ENCODE measurements around the gene BATF2. TPM values are rescaled to one million over a fixed set of nuclear protein-coding genes. Genes with fewer than 3 reads are reported as not detected.
"Not testable (repeated sequence)": the region's sequence is repeated elsewhere in the genome, so short reads cannot be mapped to it uniquely, and the experiment has no call there.

Gene BATF2
- total and polyA plus RNA-seq, 5 donors, result 1.3 to 3.5 (median 1.6) TPM

DNA sequence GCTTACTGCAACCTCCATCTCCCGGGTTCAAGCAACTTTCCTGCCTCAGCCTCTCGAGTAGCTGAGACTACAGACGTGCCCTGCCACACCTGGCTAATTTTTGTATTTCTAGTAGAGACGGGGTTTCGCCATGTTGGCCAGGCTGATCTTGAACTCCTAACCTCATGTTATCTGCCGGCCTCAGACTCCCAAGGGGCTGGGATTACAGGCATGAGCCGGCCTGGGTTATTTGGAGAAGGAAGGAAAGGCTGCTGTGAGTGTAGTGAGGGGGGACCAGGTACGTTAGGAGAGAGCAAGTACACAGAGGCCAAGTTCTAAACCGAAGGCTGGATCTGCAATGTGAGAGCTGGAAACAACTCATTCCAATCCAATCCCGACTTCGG lies 453 bp downstream of the BATF2 start:
- Histone ChIP-seq H3K27ac (ENCODE audit: low read length) (peak overlapping the region; percentile 2), H3K27me3 (ENCODE audit: control insufficient read depth, insufficient read depth) (no peaks in the 10 kb centered on the region), H3K9me3 (ENCODE audit: control insufficient read depth, low read length) (no peaks in the 10 kb centered on the region), H3K4me1 (ENCODE audit: control insufficient read depth, insufficient read depth, low read length) (peaks cover 3% of the 10 kb centered on the region), H3K4me3 (ENCODE audit: low read length) (peak overlapping the region; percentile 45)
- peak in 1 of 2 donors; percentile 31 for ATAC-seq
- WGBS, result 37% methylated on average over 11 of the region's 11 CpGs
- DNase-seq, result no peak
- intact Hi-C loops (cut with DNase I), result no loop called here

DNA sequence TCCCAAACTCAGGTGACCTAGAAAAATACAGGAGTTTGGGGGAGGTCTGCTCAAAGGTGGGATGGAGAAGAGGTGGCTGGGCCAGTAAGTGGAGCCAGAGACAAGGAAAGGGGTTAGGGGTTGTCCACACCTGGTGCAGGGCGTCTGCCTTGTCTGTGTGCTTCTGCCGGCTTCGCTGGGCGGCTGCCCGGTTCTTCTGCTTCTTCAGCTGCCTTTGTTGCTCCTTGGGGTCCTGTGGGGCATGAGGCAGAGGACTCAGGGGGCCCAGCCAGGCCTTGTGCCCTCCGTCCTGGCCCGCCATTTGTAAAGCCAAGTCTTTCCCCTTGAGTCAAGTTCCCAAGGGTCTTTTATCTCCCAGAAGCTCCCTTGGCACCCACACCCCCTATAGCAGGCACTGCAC lies 2.5 kb downstream of the BATF2 start:
- 88% methylated on average over 7 of the region's 7 CpGs for whole genome bisulfite sequencing
- Histone ChIP-seq H3K4me1 (ENCODE audit: control insufficient read depth, insufficient read depth, low read length) (peaks cover 4% of the 10 kb centered on the region), H3K27ac (ENCODE audit: low read length) (no peak overlapping the region), H3K4me3 (ENCODE audit: low read length) (no peak overlapping the region), H3K27me3 (ENCODE audit: control insufficient read depth, insufficient read depth) (no peaks in the 10 kb centered on the region), H3K9me3 (ENCODE audit: control insufficient read depth, low read length) (no peaks in the 10 kb centered on the region)
- DNase-seq (no peak), ATAC-seq (no peak)
- intact Hi-C loops (cut with DNase I), result no loop called here

DNA sequence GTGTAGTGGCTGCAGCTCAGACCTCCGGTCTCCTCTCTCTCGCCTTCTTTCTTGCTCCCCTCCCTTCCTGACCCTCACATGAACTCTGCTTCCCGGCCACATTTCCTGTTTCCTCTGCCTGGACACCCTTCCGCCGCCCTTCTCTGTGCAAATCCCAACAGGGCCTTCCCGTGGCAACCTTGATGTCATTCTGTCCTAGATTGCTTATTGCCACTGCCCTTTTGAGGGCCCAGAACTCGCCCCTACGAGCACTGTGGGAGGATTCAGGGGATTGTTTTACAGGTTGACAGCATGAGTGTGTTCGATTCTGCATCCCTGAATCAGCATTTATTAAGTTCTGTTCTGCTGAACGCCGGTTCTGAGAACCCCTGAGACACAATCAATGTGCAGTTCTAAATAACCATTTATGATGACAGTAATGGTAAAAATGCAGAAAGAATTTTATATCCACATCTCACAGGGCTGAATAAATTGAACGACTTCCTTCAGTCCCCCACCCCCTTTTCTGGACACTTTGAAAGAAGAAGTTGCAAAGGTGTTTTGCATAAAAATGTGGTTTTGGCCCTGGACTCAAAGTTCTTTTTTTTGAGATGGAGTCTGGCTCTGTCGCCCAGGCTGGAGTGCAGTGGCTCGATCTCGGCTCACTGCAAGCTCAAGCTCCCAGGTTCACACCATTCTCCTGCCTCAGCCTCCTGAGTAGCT lies 6.4 kb downstream of the BATF2 start:
- Histone ChIP-seq H3K4me1 (ENCODE audit: control insufficient read depth, insufficient read depth, low read length) (peaks cover 2% of the 10 kb centered on the region), H3K27me3 (ENCODE audit: control insufficient read depth, insufficient read depth) (no peaks in the 10 kb centered on the region), H3K9me3 (ENCODE audit: control insufficient read depth, low read length) (no peaks in the 10 kb centered on the region), H3K4me3 (ENCODE audit: low read length) (no peak overlapping the region), H3K27ac (ENCODE audit: low read length) (no peak overlapping the region)
- ATAC-seq (peak; percentile 89 to 95), DNase-seq (peak; percentile 70 to 83 (median 80))
- intact Hi-C loops (cut with DNase I), result no loop called here
- WGBS, result 37% methylated on average over 15 of the region's 15 CpGs

DNA sequence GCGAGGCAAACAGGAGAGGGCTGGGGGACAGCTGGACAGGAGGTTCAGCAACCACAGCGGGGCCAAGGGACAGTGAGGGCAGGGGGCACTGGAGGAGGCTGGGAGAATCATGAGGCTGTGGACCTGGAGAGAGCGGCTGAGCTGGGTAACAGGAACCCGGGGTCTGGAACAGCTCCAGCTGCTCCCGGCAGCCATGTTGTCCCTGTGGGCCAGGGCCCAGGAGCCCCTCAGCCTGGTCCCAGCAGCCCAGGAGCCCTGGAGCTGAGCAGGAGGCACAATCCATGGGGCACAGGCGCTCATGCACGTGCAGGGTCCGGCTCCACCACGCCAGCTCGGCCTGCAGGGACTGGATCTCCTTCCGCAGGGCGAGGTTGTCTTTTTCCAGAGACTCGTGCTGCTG lies 7.4 kb downstream of the BATF2 start:
- H3K27me3 ChIP-seq (ENCODE audit: control insufficient read depth, insufficient read depth), result no peaks in the 10 kb centered on the region
- intact Hi-C loops (cut with DNase I), result no loop called here
- no peak overlapping the region for H3K27ac ChIP-seq (ENCODE audit: low read length)
- peaks cover 2% of the 10 kb centered on the region for H3K4me1 ChIP-seq (ENCODE audit: control insufficient read depth, insufficient read depth, low read length)
- no peak overlapping the region for H3K4me3 ChIP-seq (ENCODE audit: low read length)
- 71% methylated on average over 13 of the region's 13 CpGs for WGBS
- ATAC-seq (peak; percentile 22 to 53), DNase-seq (peak in 2 of 3 donors; percentile 58 to 59)
- H3K9me3 ChIP-seq (ENCODE audit: control insufficient read depth, low read length), result no peaks in the 10 kb centered on the region

DNA sequence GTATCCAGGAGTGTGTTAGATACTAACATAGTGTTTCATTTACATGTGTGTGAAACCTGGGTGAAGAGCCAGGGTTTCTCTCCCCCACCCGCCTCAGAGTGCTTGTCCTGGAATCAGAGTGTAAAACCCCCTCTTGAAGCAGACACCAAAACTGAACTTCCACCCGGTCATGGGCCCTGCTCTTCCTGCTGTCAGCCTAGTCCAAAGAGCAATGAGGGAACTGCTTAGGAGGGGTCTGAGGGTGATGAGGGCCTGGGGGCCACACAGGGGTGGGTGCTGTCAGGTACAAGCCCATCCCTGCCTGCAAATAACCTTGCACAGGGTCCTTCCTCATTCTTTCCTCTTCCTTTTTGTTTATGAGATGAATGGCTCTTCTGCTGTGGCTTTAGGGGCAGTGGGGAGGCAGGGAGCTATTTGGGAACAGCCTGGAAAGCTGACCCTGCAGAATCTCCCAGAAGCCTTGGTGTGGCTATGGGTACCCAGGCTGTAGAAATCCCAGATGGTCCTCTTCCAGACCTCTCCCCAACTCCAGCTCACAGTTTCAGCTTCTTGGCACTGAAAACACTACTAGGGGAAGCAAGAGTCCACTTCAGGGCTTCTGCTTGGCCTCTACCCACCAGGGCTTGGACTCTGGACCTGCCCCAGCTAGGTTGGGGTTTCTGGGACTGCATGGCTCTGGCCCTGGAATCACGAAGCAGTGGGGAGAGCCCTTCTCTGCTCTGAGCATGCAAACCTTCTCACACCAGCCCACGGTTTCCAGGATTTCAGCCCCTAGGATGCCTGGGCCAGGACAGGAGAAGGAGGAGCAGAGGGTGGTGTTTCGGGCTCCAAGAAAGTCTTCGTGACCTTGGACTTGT lies 8.5 kb downstream of the BATF2 start:
- intact Hi-C loops (cut with DNase I), result no loop called here
- no peak for DNase-seq
- peaks cover 2% of the 10 kb centered on the region for H3K4me1 ChIP-seq (ENCODE audit: control insufficient read depth, insufficient read depth, low read length)
- H3K4me3 ChIP-seq (ENCODE audit: low read length), result no peak overlapping the region
- WGBS, result 80% methylated on average over 6 of the region's 6 CpGs
- no peak overlapping the region for H3K27ac ChIP-seq (ENCODE audit: low read length)
- no peaks in the 10 kb centered on the region for H3K9me3 ChIP-seq (ENCODE audit: control insufficient read depth, low read length)
- no peaks in the 10 kb centered on the region for H3K27me3 ChIP-seq (ENCODE audit: control insufficient read depth, insufficient read depth)
- ATAC-seq, result no peak

DNA sequence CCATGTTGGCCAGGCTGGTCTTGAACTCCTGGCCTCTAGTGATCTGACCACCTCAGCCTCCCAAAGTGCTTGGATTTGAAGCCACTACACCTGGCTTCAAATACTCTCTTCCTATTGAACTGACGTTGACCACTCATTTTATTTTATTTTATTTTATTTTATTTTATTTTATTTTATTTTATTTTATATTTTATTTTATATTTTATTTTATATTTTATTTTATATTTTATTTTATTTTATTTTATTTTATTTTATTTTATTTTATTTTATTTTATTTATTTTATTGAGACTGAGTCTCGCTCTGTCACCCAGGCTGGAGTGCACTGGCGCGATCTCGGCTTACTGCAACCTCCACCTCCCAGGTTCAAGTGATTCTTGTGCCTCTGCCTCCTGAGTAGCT lies 13.4 kb downstream of the BATF2 start:
- intact Hi-C loops (cut with DNase I); DNase-seq; ATAC-seq; H3K4me3 ChIP-seq (ENCODE audit: low read length); H3K9me3 ChIP-seq (ENCODE audit: control insufficient read depth, low read length); H3K4me1 ChIP-seq (ENCODE audit: control insufficient read depth, insufficient read depth, low read length); H3K27me3 ChIP-seq (ENCODE audit: control insufficient read depth, insufficient read depth); H3K27ac ChIP-seq (ENCODE audit: low read length): not testable (repeated sequence)
- 85% methylated on average over 5 of the region's 5 CpGs for WGBS

DNA sequence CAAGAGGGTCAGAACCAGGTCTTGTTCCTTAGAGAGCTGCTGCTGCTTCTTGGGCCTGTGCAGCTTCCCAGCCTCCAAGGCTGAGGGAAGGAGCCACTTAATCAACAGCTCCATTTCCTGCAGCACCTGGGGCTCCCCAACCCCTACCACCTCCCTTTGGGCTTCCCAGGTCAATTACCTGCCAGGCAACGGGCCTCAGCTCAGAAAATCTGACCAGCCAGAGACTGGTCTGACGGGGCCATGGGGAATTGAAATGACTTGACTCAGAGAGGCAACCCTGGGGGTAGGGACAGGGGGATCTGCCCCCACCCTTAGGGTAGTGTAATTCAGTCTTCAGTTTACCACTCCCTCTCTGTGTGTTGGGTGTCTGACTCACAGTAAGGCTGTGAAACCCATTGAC lies 20.1 kb downstream of the BATF2 start:
- WGBS, result 77% methylated on average over 2 of the region's 2 CpGs
- ATAC-seq, result no peak

DNA sequence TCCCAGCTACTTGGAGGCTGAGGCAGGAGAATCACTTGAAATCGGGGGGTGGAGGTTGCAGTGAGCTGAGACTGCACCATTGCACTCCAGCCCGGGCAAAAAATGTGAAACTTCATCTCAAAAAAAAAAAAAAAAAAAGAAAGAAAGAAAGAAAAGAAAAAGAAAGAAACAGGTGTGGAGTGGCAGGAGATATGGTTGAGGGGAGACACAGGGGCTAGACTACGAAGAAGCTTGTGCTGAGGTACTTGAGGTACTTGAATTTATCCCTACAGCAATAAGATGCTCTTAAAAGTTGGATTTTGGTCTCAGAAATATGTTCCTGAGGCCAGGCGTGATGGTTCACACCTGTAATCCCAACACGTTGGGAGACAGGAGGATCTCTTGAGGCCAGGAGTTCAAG lies 22.6 kb downstream of the BATF2 start:
- WGBS, result 76% methylated on average over 5 of the region's 5 CpGs
- no peak for ATAC-seq
- no peaks in the 10 kb centered on the region for H3K27me3 ChIP-seq (ENCODE audit: control insufficient read depth, insufficient read depth)
- no peak for DNase-seq
- H3K4me1 ChIP-seq (ENCODE audit: control insufficient read depth, insufficient read depth, low read length), result peaks cover 3% of the 10 kb centered on the region
- H3K27ac ChIP-seq (ENCODE audit: low read length), result no peak overlapping the region
- intact Hi-C loops (cut with DNase I), result no loop called here
- no peaks in the 10 kb centered on the region for H3K9me3 ChIP-seq (ENCODE audit: control insufficient read depth, low read length)
- no peak overlapping the region for H3K4me3 ChIP-seq (ENCODE audit: low read length)

More for the DNA sequence above, 20.1 kb downstream of the BATF2 start:
- no peaks in the 10 kb centered on the region for H3K27me3 ChIP-seq (ENCODE audit: control insufficient read depth, insufficient read depth)
- intact Hi-C loops (cut with DNase I), result no loop called here
- no peak overlapping the region for H3K4me3 ChIP-seq (ENCODE audit: low read length)
- no peaks in the 10 kb centered on the region for H3K4me1 ChIP-seq (ENCODE audit: control insufficient read depth, insufficient read depth, low read length)
- H3K9me3 ChIP-seq (ENCODE audit: control insufficient read depth, low read length), result no peaks in the 10 kb centered on the region
- no peak for DNase-seq
- no peak overlapping the region for H3K27ac ChIP-seq (ENCODE audit: low read length)

DNA sequence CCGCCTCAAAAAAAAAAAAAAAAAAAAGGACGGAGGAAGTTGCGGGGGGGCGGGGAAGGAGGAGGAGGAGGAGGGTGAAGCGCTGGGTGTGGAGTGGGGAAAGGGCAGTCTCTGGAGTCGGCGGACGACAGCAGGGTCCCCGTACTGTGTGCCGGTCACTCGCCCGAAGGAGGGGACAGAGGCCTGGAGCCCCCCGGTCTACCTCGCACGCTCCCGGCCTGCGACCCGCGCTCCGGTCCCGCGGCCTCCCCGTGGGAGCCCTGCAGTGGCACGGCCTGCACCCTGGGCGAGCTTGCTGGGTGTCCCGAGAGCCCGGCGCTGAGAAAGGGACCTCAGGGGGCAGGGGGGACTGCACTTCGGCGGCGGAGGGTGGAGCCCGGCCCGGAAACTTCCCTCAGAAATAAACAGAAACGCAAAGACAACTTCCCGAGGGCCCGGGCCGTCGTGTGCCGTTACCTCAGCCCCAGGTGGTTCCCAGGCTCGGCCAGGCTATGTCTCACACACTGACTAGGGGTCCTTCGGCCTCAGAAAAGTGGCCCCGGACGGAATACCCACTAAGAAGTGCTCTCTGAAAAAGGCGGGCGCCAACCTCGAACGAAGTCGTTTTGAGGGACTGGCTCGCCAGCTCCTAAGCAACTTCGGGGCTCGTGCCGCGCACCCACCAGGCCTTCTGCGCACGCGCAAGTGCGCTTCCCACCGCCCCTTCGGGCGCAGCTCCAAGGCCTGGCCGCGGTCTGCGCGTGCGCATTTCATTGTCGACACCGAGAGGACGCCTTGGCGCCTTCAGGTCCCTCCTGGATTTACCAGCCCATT lies 25.1 kb downstream of the BATF2 start, which contains the start of gene MAJIN:
Gene MAJIN (minus strand): TSS at position 688 of the 813 bp plus-strand sequence. CDS start 12,703 bp downstream, outside the sequence.
- 14% methylated on average over 69 of the region's 69 CpGs for WGBS

DNA sequence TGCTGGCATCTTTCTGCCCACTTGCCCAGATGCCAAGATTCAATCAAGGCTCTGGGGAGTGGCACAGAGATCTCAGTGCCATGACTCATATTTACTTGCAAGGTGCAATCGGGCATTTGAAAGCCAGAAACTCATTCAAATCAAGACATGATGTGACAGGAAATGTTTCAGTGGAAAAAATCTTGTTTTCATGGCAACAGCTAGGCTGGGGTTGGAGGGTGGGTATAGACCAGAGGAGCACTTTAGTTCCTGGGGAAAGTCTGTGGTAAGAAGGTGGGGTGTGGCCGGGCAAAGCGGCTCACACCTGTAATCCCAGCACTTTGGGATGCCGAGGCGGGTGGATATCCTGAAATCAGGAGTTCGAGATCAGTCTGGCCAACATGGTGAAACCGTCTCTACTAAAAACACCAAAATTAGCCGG lies 26.0 kb downstream of the BATF2 start:
- ATAC-seq, result peak in 1 of 2 donors; percentile 52
- Histone ChIP-seq H3K9me3 (ENCODE audit: control insufficient read depth, low read length) (no peaks in the 10 kb centered on the region), H3K27ac (ENCODE audit: low read length) (no peak overlapping the region), H3K27me3 (ENCODE audit: control insufficient read depth, insufficient read depth) (no peaks in the 10 kb centered on the region), H3K4me3 (ENCODE audit: low read length) (no peak overlapping the region), H3K4me1 (ENCODE audit: control insufficient read depth, insufficient read depth, low read length) (peaks cover 3% of the 10 kb centered on the region)
- intact Hi-C loops (cut with DNase I), result no loop called here
- WGBS, result 92% methylated on average over 8 of the region's 8 CpGs
- DNase-seq, result no peak

More for the DNA sequence above, 25.1 kb downstream of the BATF2 start, which contains the start of gene MAJIN:
- ATAC-seq (peak; percentile 84 to 85), DNase-seq (peak; percentile 88 to 97 (median 95))
- no peaks in the 10 kb centered on the region for H3K27me3 ChIP-seq (ENCODE audit: control insufficient read depth, insufficient read depth)
- no peaks in the 10 kb centered on the region for H3K9me3 ChIP-seq (ENCODE audit: control insufficient read depth, low read length)
- intact Hi-C loops (cut with DNase I), result no loop called here
- H3K4me1 ChIP-seq (ENCODE audit: control insufficient read depth, insufficient read depth, low read length), result peaks cover 3% of the 10 kb centered on the region
- peak within 1 kb of the TSS; percentile 37 for H3K4me3 ChIP-seq (ENCODE audit: low read length)
- peak within 1 kb of the TSS; percentile 36 for H3K27ac ChIP-seq (ENCODE audit: low read length)

All from right cardiac atrium (tissue), 5 donors.